Measurements from ENCODE around the gene FSIP2. TPM values are rescaled to one million over a fixed set of nuclear protein-coding genes. Genes with fewer than 3 reads are reported as not detected.

Gene FSIP2
- total RNA-seq, 1 donor from 2014 or later, result 0.86 TPM

- H3K79me2 ChIP-seq (ENCODE audit: insufficient read depth, low read length), result no peaks in the 10 kb centered on the region
- H3K27ac ChIP-seq (ENCODE audit: low read depth, low read length), result no peak overlapping the region
- Mint-ChIP-seq H3K27me3 (ENCODE audit: low read depth, unreplicated experiment) (no peaks in the 10 kb centered on the region), H3K4me3 (ENCODE audit: unreplicated experiment) (no peak overlapping the region), H3K27ac (ENCODE audit: unreplicated experiment) (no peak overlapping the region), H3K9me3 (ENCODE audit: unreplicated experiment) (peaks cover 25% of the 10 kb centered on the region), H3K36me3 (ENCODE audit: low read depth, unreplicated experiment) (no peaks in the 10 kb centered on the region), H3K4me1 (ENCODE audit: low read depth, unreplicated experiment) (no peaks in the 10 kb centered on the region)
- no peak overlapping the region for H3K4me2 ChIP-seq (ENCODE audit: low read length)
- H3K4me1 ChIP-seq (ENCODE audit: insufficient read depth, low read length), result no peaks in the 10 kb centered on the region
- no peak overlapping the region for H3K9ac ChIP-seq (ENCODE audit: low read length)
- no peaks in the 10 kb centered on the region for H4K20me1 ChIP-seq (ENCODE audit: insufficient read depth, low read length)
- DNase-seq (ENCODE audit: low read depth) (no peak), FAIRE-seq (no peak)
- no peak overlapping the region for H3K4me3 ChIP-seq (ENCODE audit: insufficient read depth, low read depth, low read length)
- H3K27me3 ChIP-seq (ENCODE audit: insufficient read depth, low read length), result no peaks in the 10 kb centered on the region
- TF ChIP-seq EZH2 (IDR thresholded peaks at IDR 0.05; ENCODE audit: insufficient read depth, low read length), result no peak
- TF ChIP-seq, protein P1, sequence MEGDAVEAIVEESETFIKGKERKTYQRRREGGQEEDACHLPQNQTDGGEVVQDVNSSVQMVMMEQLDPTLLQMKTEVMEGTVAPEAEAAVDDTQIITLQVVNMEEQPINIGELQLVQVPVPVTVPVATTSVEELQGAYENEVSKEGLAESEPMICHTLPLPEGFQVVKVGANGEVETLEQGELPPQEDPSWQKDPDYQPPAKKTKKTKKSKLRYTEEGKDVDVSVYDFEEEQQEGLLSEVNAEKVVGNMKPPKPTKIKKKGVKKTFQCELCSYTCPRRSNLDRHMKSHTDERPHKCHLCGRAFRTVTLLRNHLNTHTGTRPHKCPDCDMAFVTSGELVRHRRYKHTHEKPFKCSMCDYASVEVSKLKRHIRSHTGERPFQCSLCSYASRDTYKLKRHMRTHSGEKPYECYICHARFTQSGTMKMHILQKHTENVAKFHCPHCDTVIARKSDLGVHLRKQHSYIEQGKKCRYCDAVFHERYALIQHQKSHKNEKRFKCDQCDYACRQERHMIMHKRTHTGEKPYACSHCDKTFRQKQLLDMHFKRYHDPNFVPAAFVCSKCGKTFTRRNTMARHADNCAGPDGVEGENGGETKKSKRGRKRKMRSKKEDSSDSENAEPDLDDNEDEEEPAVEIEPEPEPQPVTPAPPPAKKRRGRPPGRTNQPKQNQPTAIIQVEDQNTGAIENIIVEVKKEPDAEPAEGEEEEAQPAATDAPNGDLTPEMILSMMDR (IDR thresholded peaks at IDR 0.05; ENCODE audit: insufficient read depth, low read depth, low read length), result no peak
- no peak overlapping the region for H2AFZ ChIP-seq (ENCODE audit: low read depth, low read length)
- no peaks in the 10 kb centered on the region for H3K36me3 ChIP-seq (ENCODE audit: insufficient read depth, low read length)
- no peaks in the 10 kb centered on the region for H3K9me3 ChIP-seq (ENCODE audit: insufficient read depth, low read depth, low read length)
Observed at GRCh38 chr2:185771396-185771795, 32.8 kb downstream of the FSIP2 start.

- Mint-ChIP-seq H3K36me3 (ENCODE audit: low read depth, unreplicated experiment) (no peaks in the 10 kb centered on the region), H3K9me3 (ENCODE audit: unreplicated experiment) (no peaks in the 10 kb centered on the region), H3K27me3 (ENCODE audit: low read depth, unreplicated experiment) (no peaks in the 10 kb centered on the region), H3K27ac (ENCODE audit: unreplicated experiment) (no peak overlapping the region), H3K4me1 (ENCODE audit: low read depth, unreplicated experiment) (no peaks in the 10 kb centered on the region), H3K4me3 (ENCODE audit: unreplicated experiment) (no peak overlapping the region)
- Histone ChIP-seq H4K20me1 (ENCODE audit: insufficient read depth, low read length) (no peaks in the 10 kb centered on the region), H3K4me2 (ENCODE audit: low read length) (no peak overlapping the region), H3K79me2 (ENCODE audit: insufficient read depth, low read length) (no peaks in the 10 kb centered on the region), H3K4me3 (ENCODE audit: insufficient read depth, low read depth, low read length) (no peak overlapping the region), H3K9me3 (ENCODE audit: insufficient read depth, low read depth, low read length) (no peaks in the 10 kb centered on the region), H3K36me3 (ENCODE audit: insufficient read depth, low read length) (no peaks in the 10 kb centered on the region), H3K9ac (ENCODE audit: low read length) (no peak overlapping the region), H2AFZ (ENCODE audit: low read depth, low read length) (no peak overlapping the region), H3K4me1 (ENCODE audit: insufficient read depth, low read length) (no peaks in the 10 kb centered on the region), H3K27ac (ENCODE audit: low read depth, low read length) (no peak overlapping the region), H3K27me3 (ENCODE audit: insufficient read depth, low read length) (no peaks in the 10 kb centered on the region)
- FAIRE-seq (no peak), DNase-seq (ENCODE audit: low read depth) (no peak)
- no peak for TF ChIP-seq EZH2 (IDR thresholded peaks at IDR 0.05; ENCODE audit: insufficient read depth, low read length)
- TF ChIP-seq, protein P1 (IDR thresholded peaks at IDR 0.05; ENCODE audit: insufficient read depth, low read depth, low read length), result no peak
Observed at GRCh38 chr2:185780890-185781289, 42.3 kb downstream of the FSIP2 start.

DNA sequence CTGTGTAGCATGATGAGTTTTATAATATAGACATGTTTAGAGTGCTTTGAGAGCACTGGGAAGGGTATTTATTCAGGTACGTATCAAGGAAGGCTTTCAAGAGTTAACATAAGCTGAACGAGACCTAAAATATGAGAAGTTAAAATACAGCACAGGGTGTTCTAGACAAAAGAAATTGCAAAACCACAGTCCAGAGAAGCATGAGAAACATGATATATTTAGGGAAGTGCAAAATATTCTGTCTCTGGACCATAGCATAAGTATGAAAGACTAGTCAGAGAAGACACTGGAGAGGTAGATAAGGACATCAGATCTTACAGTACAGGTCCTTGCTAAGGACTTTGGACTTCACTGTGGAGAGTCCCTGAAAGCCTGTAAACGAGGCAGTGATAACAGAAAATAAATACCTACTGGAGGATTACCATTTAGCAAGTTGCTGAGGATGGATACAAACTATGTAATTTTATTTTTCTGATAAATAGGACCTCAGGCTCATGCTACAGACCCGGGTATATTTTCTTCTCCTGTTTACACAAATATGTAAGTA is 43.7 kb downstream of the FSIP2 start:
- H3K36me3 Mint-ChIP-seq (ENCODE audit: low read depth, unreplicated experiment), result no peaks in the 10 kb centered on the region
- H3K4me1 Mint-ChIP-seq (ENCODE audit: low read depth, unreplicated experiment), result no peaks in the 10 kb centered on the region
- no peaks in the 10 kb centered on the region for H3K79me2 ChIP-seq (ENCODE audit: insufficient read depth, low read length)
- no peaks in the 10 kb centered on the region for H3K9me3 ChIP-seq (ENCODE audit: insufficient read depth, low read depth, low read length)
- no peak for TF ChIP-seq EZH2 (IDR thresholded peaks at IDR 0.05; ENCODE audit: insufficient read depth, low read length)
- TF ChIP-seq, protein P1 (IDR thresholded peaks at IDR 0.05; ENCODE audit: insufficient read depth, low read depth, low read length), result no peak
- no peak overlapping the region for H3K27ac Mint-ChIP-seq (ENCODE audit: unreplicated experiment)
- no peak overlapping the region for H2AFZ ChIP-seq (ENCODE audit: low read depth, low read length)
- no peaks in the 10 kb centered on the region for H3K36me3 ChIP-seq (ENCODE audit: insufficient read depth, low read length)
- DNase-seq (ENCODE audit: low read depth), result no peak
- H3K27me3 ChIP-seq (ENCODE audit: insufficient read depth, low read length), result no peaks in the 10 kb centered on the region
- H3K9ac ChIP-seq (ENCODE audit: low read length), result no peak overlapping the region
- no peak for FAIRE-seq
- H3K4me2 ChIP-seq (ENCODE audit: low read length), result no peak overlapping the region
- no peaks in the 10 kb centered on the region for H3K9me3 Mint-ChIP-seq (ENCODE audit: unreplicated experiment)
- no peak overlapping the region for H3K27ac ChIP-seq (ENCODE audit: low read depth, low read length)
- H3K4me1 ChIP-seq (ENCODE audit: insufficient read depth, low read length), result no peaks in the 10 kb centered on the region
- no peak overlapping the region for H3K4me3 Mint-ChIP-seq (ENCODE audit: unreplicated experiment)
- H4K20me1 ChIP-seq (ENCODE audit: insufficient read depth, low read length), result no peaks in the 10 kb centered on the region
- H3K27me3 Mint-ChIP-seq (ENCODE audit: low read depth, unreplicated experiment), result no peaks in the 10 kb centered on the region
- no peak overlapping the region for H3K4me3 ChIP-seq (ENCODE audit: insufficient read depth, low read depth, low read length)
